ENCODE results near the gene OR2G3.

OR2G3 gene

GRCh38 chr1:247605286-247605685, at the start of gene OR2G3:
OR2G3 (plus strand) TSS chr1:247605586; CDS start chr1:247605586, 0 bp downstream.
- no peak within 1 kb of the TSS for H3K4me3 ChIP-seq (ENCODE audit: low read depth, low read length)

- H3K4me3 ChIP-seq (ENCODE audit: low read depth, low read length), result no peak overlapping the region
Observed at GRCh38 chr1:247557926-247558674, 47.3 kb upstream of the OR2G3 start.

- H3K4me3 ChIP-seq (ENCODE audit: low read depth, low read length), result no peak overlapping the region
Observed at GRCh38 chr1:247561711-247562110, 43.7 kb upstream of the OR2G3 start.

GRCh38 chr1:247562198-247562597, 43.2 kb upstream of the OR2G3 start:
- no peak overlapping the region for H3K4me3 ChIP-seq (ENCODE audit: low read depth, low read length)

- H3K4me3 ChIP-seq (ENCODE audit: low read depth, low read length), result no peak overlapping the region
Observed at GRCh38 chr1:247574236-247574635, 31.1 kb upstream of the OR2G3 start.

GRCh38 chr1:247574664-247575063, 30.7 kb upstream of the OR2G3 start:
- H3K4me3 ChIP-seq (ENCODE audit: low read depth, low read length), result no peak overlapping the region

- no peak overlapping the region for H3K4me3 ChIP-seq (ENCODE audit: low read depth, low read length)
Observed at GRCh38 chr1:247576514-247576913, 28.9 kb upstream of the OR2G3 start.

- no peak overlapping the region for H3K4me3 ChIP-seq (ENCODE audit: low read depth, low read length)
Observed at GRCh38 chr1:247578946-247579460, 26.4 kb upstream of the OR2G3 start.

- no peak within 1 kb of the TSS for H3K4me3 ChIP-seq (ENCODE audit: low read depth, low read length)
Observed at GRCh38 chr1:247588060-247588459, 17.3 kb upstream of the OR2G3 start, which contains the start of gene OR2G2. OR2G2 (plus strand) TSS chr1:247588360; CDS start chr1:247588360, 0 bp downstream.

GRCh38 chr1:247613405-247613804, 8.0 kb downstream of the OR2G3 start:
- no peak overlapping the region for H3K4me3 ChIP-seq (ENCODE audit: low read depth, low read length)

- no peak overlapping the region for H3K4me3 ChIP-seq (ENCODE audit: low read depth, low read length)
Observed at GRCh38 chr1:247614625-247615024, 9.2 kb downstream of the OR2G3 start.

- H3K4me3 ChIP-seq (ENCODE audit: low read depth, low read length), result no peak overlapping the region
Observed at GRCh38 chr1:247627951-247628350, 22.6 kb downstream of the OR2G3 start.

GRCh38 chr1:247638011-247638410, 32.6 kb downstream of the OR2G3 start:
- no peak overlapping the region for H3K4me3 ChIP-seq (ENCODE audit: low read depth, low read length)

- H3K4me3 ChIP-seq (ENCODE audit: low read depth, low read length), result no peak overlapping the region
Observed at GRCh38 chr1:247638781-247639180, 33.4 kb downstream of the OR2G3 start.

GRCh38 chr1:247639381-247639981, 34.1 kb downstream of the OR2G3 start:
- H3K4me3 ChIP-seq (ENCODE audit: low read depth, low read length), result no peak overlapping the region

- no peak overlapping the region for H3K4me3 ChIP-seq (ENCODE audit: low read depth, low read length)
Observed at GRCh38 chr1:247642742-247643141, 37.4 kb downstream of the OR2G3 start.

GRCh38 chr1:247646867-247647266, 41.5 kb downstream of the OR2G3 start:
- no peak overlapping the region for H3K4me3 ChIP-seq (ENCODE audit: low read depth, low read length)

- no peak overlapping the region for H3K4me3 ChIP-seq (ENCODE audit: low read depth, low read length)
Observed at GRCh38 chr1:247647864-247648263, 42.5 kb downstream of the OR2G3 start.

- no peak overlapping the region for H3K4me3 ChIP-seq (ENCODE audit: low read depth, low read length)
Observed at GRCh38 chr1:247653040-247653439, 47.7 kb downstream of the OR2G3 start.
